NCI-H82 treated with DMSO at 0.1 percent for 48 hours (cell line): ENCODE results near the gene PRKCQ.
"Not testable (repeated sequence)": the region's sequence is repeated elsewhere in the genome, so short reads cannot be mapped to it uniquely, and the experiment has no call there.

Experiments used
- DNase-seq: peaks from one replicate; lab custom pipeline; 2025; ENCODE audit not compliant: unreplicated experiment; lab: John Stamatoyannopoulos, UW

Gene PRKCQ

DNA sequence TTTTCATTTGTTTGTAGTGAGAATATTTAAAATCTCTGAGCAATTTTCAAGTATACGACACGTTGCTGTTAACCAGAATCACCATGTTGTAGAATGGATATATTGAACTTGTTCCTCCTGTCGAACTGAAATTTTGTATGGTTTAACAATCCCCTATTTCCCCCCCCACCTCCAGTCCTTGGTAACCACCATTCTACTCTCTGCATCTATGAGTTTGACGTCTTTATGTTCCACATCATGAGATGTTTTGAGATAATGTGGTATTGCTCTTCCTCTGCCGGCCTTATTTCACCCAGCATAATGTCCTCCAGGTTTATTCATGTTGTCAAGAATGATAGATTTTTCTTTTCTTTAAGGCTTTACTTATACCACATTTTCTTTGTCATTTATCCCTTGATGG is 17.4 kb upstream of the PRKCQ start:
- DNase-seq: no peak

- DNase-seq: no peak
Measured at GRCh38 chr10:6595499-6595898, 15.4 kb upstream of the PRKCQ start.

DNA sequence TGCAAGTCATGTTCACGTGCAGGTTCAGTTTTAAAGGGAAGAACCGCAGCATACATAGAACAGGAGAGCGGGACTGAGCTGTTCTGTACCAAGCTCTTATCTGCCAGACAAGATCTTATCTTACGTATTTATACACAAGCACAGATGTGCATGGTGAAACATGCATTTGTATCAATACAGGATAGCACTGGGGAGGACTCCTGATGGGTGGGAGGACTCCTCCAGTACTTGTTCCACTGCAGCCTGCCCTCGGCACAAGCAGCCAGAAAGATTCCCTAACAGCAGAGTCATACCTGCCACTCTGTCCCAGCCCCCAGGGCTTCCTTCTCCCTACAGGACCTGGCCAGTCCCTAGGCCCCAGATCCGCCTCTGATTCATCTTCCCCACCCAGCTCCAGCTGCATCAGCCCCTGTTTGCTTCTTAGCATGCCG is 13.2 kb upstream of the PRKCQ start:
- no peak for DNase-seq

GRCh38 chr10:6592080-6592479 is 12.0 kb upstream of the PRKCQ start:
- DNase-seq: no peak

- DNase-seq: no peak
Measured at GRCh38 chr10:6591668-6592067, 11.6 kb upstream of the PRKCQ start.

DNA sequence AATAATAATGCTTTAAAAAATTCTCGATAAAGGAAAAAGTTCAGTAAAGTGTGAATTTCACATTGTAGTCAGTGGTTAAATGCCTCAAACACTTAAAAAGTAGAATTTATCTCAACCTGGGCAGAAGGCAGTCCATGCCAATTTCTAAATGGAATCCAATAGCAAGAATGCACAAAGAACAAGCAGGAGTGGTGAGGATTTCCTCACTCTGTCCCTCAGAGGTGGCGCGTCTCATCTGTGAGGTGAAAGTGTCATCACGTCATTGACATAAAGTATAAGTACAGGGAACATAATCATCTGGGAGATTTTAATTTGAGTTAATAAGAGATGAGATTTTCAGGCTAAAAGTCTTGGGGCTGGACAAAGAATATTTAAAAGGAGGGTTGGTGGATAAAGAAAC is 10.0 kb upstream of the PRKCQ start:
- DNase-seq: no peak

GRCh38 chr10:6589287-6590094 is 9.4 kb upstream of the PRKCQ start:
- no peak for DNase-seq

- DNase-seq: no peak
Measured at GRCh38 chr10:6588845-6589244, 8.8 kb upstream of the PRKCQ start.

- no peak for DNase-seq
Measured at GRCh38 chr10:6588082-6588481, 8.0 kb upstream of the PRKCQ start.

DNA sequence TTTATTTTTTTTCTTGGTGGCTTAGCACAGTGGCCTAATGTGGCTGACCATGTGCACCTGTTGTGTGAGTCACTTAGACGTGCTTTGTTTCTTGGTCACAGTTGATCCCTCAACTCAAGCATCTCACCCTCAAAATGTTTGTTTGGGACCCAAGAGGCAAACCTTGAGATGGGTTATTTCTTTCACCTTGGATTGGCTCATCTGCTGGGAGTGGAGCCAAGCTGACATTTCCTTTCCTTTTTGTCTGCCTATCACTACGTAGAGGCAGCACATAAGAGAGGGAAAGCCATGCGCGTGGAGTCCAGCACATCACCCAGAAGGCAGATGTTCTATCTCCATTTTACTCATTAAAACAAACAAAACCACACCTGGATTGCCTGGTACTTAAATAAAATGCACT is 6.4 kb upstream of the PRKCQ start:
- DNase-seq: no peak

- DNase-seq: no peak
Measured at GRCh38 chr10:6583447-6583846, 3.4 kb upstream of the PRKCQ start.

DNA sequence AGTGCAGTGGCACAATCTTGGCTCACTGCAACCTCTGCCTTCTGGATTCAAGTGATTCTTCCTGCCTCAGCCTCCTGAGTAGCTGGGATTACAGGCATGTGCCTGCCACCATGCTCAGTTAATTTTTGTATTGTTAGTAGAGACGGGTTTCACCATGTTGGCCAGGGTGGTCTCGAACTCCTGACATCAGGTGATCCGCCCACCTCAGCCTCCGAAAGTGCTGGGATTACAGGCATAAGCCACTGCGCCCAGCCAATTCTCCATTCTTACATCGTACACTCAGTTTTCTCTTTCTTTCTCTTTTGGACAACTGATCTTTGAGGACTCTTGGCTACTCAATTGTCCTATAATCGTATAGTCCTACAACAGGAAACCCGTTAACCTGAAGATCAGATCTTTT is 2.8 kb upstream of the PRKCQ start:
- not testable (repeated sequence) for DNase-seq

- no peak for DNase-seq
Measured at GRCh38 chr10:6582298-6582697, 2.2 kb upstream of the PRKCQ start.

- no peak for DNase-seq
Measured at GRCh38 chr10:6581778-6582228, 1.7 kb upstream of the PRKCQ start.

DNA sequence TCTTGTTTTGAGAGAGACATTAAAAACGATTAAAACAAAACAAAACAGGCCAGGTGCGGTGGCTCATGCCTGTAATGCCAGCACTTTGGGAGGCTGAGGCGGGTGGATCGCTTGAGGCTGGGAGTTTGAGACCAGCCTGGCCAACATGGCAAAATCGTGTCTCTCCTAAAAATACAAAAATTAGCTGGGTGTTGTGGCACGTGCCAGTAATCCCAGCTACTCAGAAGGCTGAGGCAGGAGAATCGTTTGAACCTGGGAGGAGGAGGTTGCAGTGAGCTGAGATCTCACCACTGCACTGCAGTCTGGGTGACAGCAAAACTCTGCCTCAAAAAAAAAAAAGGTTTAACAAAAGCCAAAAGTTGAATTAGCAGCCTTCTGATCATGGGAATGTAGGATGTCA is 1.1 kb upstream of the PRKCQ start:
- DNase-seq: not testable (repeated sequence)

DNA sequence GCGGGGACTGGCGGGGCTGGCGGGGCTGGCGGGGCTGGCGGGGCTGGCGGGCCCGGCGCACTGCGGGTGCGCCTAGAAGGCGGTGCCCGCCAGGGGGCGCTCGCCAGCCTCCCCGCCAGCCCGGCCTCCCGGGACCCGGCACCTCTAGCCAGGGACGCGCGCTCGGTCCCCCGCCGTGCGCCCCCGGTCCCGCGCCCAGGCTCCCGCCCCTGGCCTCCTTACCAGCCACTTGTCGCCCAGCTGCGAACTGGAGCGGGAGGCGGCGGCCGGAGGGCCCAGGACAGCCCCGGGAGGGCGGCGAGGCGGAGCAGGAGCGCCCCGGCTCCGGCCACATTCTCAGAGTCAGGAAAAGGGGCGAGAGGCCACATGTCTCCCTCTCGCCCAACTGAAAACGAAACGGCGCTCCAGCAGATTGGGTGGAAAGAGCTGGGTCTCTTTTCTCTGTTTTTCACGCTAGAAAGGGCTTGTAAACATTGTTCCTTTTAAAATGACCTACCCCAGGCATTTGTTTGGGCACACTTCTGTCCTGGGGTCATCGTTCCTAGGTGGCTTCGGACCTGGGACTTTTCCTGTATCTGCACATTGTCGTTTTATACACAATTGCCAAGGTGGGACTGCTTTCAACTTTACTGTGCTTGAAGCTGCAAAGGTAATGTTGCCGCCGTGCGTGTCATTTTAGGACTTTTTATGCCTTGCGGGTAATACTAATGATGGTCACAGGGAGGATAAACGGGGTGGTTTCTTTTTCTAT is 378 bp upstream of the PRKCQ start:
- no peak for DNase-seq

DNA sequence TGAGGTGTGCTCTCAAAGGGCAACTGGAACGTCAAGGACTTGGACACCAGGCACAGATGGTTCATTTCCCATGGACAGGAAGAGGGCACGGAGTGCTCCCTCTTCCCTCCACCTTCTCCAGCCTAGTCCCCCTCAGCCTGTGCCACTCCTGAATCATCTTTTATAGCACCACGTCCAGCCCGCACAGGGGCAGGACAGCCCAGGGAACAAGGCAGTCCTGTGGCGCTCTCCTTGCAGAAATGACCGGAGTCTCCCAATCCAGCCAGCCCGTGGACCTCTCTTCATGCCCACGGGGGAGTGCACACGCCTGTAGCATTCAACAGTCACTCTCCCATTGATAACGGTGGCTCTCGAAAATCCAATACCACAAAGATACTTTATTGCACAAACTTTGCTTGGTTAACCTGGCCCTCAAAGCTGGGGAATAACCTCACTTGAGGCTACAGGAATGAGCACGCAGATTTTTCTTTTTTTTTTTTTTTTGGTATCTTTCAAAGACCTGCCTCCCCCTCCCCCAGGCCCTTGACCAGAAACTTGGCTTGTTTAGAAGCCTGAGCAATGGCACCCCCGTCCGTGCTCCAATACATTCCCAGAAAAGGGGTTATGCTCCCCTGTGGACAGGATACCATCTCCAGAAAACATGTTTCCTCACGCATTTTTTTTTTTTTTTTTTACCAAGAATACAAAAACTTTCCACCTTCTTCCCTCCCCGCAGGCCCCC is 733 bp downstream of the PRKCQ start:
- no peak for DNase-seq

DNA sequence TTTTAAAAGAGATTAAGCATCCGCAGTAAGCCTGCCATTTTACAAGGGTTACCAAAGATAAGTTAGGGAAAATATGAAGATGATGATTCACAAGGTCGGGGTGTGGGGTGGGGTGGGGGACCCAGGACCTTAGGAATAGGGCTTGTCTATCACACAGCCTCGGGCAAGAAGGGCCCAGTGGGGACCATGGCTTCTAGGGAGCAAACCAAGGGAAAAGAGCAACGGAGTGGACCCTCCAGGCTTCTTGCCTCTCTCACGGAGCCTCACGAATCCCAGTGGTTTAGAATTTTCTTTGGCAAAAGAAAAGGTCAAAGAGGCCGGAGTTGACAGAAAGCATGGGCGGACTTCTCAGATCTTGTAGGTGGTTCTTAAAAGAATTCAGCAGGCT is 1.3 kb downstream of the PRKCQ start:
- DNase-seq: no peak

DNA sequence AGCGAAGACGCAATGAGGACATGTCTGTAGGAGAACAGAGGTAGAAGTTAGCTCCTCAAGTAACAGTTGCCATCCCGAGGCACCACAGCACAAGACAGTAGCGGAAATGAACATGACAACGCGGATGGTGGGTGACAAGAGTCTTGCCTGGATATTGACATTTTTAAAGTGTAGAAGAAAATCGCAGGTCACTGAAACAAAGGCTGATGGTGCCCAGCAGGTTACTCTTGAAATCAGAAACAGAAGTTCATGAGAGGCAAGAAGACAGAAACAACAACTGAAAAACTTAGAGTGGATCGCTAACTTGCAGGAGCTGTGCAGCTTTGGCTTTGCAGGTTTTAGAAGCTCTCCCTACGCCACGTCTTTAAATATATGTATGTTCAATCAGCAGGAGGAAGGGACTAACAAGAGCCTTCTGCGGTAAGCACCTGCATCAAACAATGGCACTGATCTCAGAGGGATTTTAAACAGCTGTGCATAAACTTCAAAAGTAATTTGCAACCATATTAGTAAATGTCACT is 1.8 kb downstream of the PRKCQ start:
- DNase-seq: peak; percentile 12

GRCh38 chr10:6576326-6576725 is 3.8 kb downstream of the PRKCQ start:
- DNase-seq: no peak

DNA sequence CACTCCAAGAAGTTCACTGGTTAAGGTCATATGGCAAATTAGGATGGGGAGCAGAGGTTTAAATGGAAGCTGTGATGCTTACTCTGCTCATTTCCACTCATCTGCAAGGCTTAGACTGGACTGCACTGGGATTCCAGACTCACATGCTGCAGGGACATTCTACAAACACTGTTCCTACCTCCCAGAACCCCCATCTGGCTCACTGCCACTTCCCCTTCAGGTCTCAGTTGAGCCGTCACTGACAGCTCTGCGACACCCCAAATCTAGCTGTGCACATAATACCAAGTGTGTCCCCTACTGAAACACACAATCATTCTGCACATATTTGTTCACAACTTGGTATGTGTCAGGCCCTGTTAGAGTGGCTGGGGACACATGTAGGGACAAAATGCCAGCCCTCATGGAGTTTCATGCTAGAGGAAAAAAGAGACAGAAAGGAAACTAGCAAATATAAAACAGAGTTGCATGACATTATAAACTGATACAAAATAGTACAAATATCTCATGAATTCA is 5.4 kb downstream of the PRKCQ start:
- DNase-seq: no peak
